Effector memory CD8-positive, alpha-beta T cell (primary cell): ENCODE data around the gene PRAMEF14.
"Not testable (repeated sequence)": the region's sequence is repeated elsewhere in the genome, so short reads cannot be mapped to it uniquely, and the experiment has no call there.

ENCODE experiments used
- ATAC-seq: fragments of 150-1000 bp; cut with Tn5 transposase; replicated peaks from 2 replicates; pipeline ENCODE4 v1.10.0; 2021; ENCODE audit warnings: mild to moderate bottlenecking, moderate library complexity
- DNase-seq, 3 experiments: peaks; one replicate each; pipeline ENCODE4 v3.0.0; 2021
- H3K27ac Mint-ChIP-seq, 2 donors: one replicate each; pipeline ENCODE4 v1.8.0; 2022; ENCODE audit warnings: mild to moderate bottlenecking in 2 of 2, mixed read lengths in 2 of 2, moderate library complexity in 2 of 2
- H3K27me3 Mint-ChIP-seq, 2 donors: one replicate each; pipeline ENCODE4 v1.8.0; 2022; ENCODE audit warnings: mixed read lengths in 2 of 2
- H3K36me3 Mint-ChIP-seq: one replicate; pipeline ENCODE4 v1.8.0; 2022; ENCODE audit warnings: mild to moderate bottlenecking, moderate library complexity, mixed read lengths; ENCODE audit not compliant: insufficient read depth
- H3K4me1 Mint-ChIP-seq, 2 donors: one replicate each; pipeline ENCODE4 v1.8.0; 2022; ENCODE audit warnings: low read depth in 2 of 2, mixed read lengths in 2 of 2
- H3K4me3 Mint-ChIP-seq, 2 donors: one replicate each; pipeline ENCODE4 v1.8.0; 2022; ENCODE audit warnings: mild to moderate bottlenecking in 2 of 2, mixed read lengths in 2 of 2, moderate library complexity in 2 of 2
- H3K9me3 Mint-ChIP-seq, 2 donors: one replicate each; pipeline ENCODE4 v1.8.0; 2022; ENCODE audit warnings: mixed read lengths in 2 of 2

PRAMEF14 gene

DNA sequence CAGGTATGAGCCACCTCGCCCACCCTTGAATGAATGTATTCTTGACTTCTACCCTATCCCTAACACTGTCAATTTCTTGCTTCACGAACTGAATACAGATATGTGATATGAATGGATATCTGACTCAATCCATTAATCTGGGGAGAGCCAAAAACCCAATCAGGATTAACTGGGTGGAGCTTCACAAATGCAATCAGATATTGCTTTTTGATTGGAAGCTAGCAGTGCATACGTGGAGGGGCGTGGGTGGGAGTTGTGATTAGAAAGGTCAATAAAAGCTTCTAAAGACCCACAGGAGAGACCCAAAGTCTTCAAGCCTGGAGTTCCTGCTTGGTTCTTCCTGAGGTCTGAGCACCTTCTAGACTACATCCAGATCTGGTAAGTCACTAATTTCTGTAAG lies 31.7 kb downstream of the PRAMEF14 start, which contains the start of gene PRAMEF15:
Gene PRAMEF15 (plus strand): TSS at position 301 of the 400 bp plus-strand sequence. CDS start 2,827 bp downstream, outside the sequence.
- H3K4me3 Mint-ChIP-seq, H3K27me3 Mint-ChIP-seq, DNase-seq, H3K4me1 Mint-ChIP-seq, H3K27ac Mint-ChIP-seq, H3K36me3 Mint-ChIP-seq, ATAC-seq, H3K9me3 Mint-ChIP-seq: not testable (repeated sequence)

GRCh38 chr1:13303239-13303638 lies 43.7 kb downstream of the PRAMEF14 start, which contains the start of gene PRAMEF33:
Gene PRAMEF33, plus strand, starts transcription at chr1:13303539. Its CDS starts 2,416 bp downstream, at chr1:13305955.
- not testable (repeated sequence) for H3K9me3 Mint-ChIP-seq, DNase-seq, H3K4me1 Mint-ChIP-seq, ATAC-seq, H3K27me3 Mint-ChIP-seq, H3K36me3 Mint-ChIP-seq, H3K4me3 Mint-ChIP-seq, H3K27ac Mint-ChIP-seq

GRCh38 chr1:13302197-13302596 lies 44.7 kb downstream of the PRAMEF14 start:
- not testable (repeated sequence) for H3K27ac Mint-ChIP-seq, H3K4me3 Mint-ChIP-seq, ATAC-seq, H3K36me3 Mint-ChIP-seq, H3K27me3 Mint-ChIP-seq, DNase-seq, H3K9me3 Mint-ChIP-seq, H3K4me1 Mint-ChIP-seq

DNA sequence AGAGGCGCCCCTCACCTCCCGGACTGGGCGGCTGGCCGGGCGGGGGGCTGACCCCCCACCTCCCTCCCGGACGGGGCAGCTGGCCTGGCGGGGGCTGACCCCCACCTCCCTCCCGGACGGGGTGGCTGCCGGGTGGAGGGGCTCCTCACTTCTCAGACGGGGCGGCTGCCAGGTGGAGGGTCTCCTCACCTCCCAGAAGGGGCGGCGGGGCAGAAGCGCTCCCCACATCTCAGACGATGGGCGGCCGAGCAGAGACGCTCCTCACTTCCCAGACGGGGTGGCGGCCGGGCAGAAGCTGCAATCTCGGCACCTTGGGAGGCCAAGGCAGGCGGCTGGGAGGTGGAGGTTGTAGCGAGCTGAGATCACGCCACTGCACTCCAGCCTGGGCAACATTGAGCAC lies 48.2 kb downstream of the PRAMEF14 start:
- H3K4me1 Mint-ChIP-seq, H3K27me3 Mint-ChIP-seq, H3K36me3 Mint-ChIP-seq, H3K9me3 Mint-ChIP-seq, H3K27ac Mint-ChIP-seq, H3K4me3 Mint-ChIP-seq, ATAC-seq, DNase-seq: not testable (repeated sequence)

GRCh38 chr1:13297216-13297931 lies 49.6 kb downstream of the PRAMEF14 start:
- H3K9me3 Mint-ChIP-seq, H3K4me1 Mint-ChIP-seq, H3K27me3 Mint-ChIP-seq, H3K4me3 Mint-ChIP-seq, ATAC-seq, DNase-seq, H3K27ac Mint-ChIP-seq, H3K36me3 Mint-ChIP-seq: not testable (repeated sequence)
